ENCODE data around the gene TAOK1. TPM values are rescaled to one million over a fixed set of nuclear protein-coding genes. Genes with fewer than 3 reads are reported as not detected.
A peak's percentile ranks its signal among the peaks of the same experiment; 100 is the strongest.

Gene TAOK1
- total and polyA plus RNA-seq, 2 donors (not counting 1 experiment from before 2014, with no cell fraction given), result 9.8 to 80.7 TPM

GRCh38 chr17:29572691-29573557 is 182.8 kb downstream of the TAOK1 start:
- Histone ChIP-seq H3K79me2 (ENCODE audit: control insufficient read depth, insufficient read depth, low read length) (peaks cover 9% of the 10 kb centered on the region), H4K20me1 (ENCODE audit: control insufficient read depth, insufficient read depth, low read length, poor library complexity, severe bottlenecking) (peaks cover 37% of the 10 kb centered on the region), H3K9ac (ENCODE audit: low read length) (no peak overlapping the region), H3K4me3 (ENCODE audit: control extremely low read depth in 1 of 5, extremely low read depth in 1 of 5, insufficient read depth in 1 of 5, low read depth in 2 of 5, low read length in 4 of 5) (no peak overlapping the region), H3K4me2 (replicated peaks; ENCODE audit: low read depth, low read length, poor library complexity, severe bottlenecking) (peak overlapping the region; percentile 68), H3K27me3 (replicated peaks in 1 of 4; ENCODE audit: control extremely low read depth in 1 of 4, control insufficient read depth in 3 of 4, insufficient read depth in 4 of 4, low read length in 3 of 4) (no peaks in the 10 kb centered on the region), H3K27ac (ENCODE audit: low read length in 2 of 2) (no peak overlapping the region), H3K4me1 (ENCODE audit: control insufficient read depth in 2 of 2, insufficient read depth in 2 of 2, low read length in 2 of 2) (peaks cover 15 to 28% of the 10 kb centered on the region in 2 donors), H2AFZ (ENCODE audit: insufficient read depth, low read depth, low read length, poor library complexity, severe bottlenecking) (no peak overlapping the region), H3K9me3 (ENCODE audit: control extremely low read depth in 1 of 3, control insufficient read depth in 2 of 3, insufficient read depth in 1 of 3, low read length in 2 of 3) (no peaks in the 10 kb centered on the region), H3K36me3 (replicated peaks in 1 of 2; ENCODE audit: control extremely low read depth in 1 of 2, control insufficient read depth in 1 of 2, extremely low read depth in 1 of 2, insufficient read depth in 2 of 2, low read length in 1 of 2) (peaks cover 0 to 42% of the 10 kb centered on the region in 2 experiments)
- H3K27me3 Mint-ChIP-seq, result no peaks in the 10 kb centered on the region
- peak; percentile 81 for DNase-seq
- intact Hi-C loops (cut with micrococcal nuclease), result loop anchor here (1.0 kb wide), 1 partner anchor 203 kb away; no protein-coding TSS in a partner anchor
- H3K4me3 Mint-ChIP-seq, result no peak overlapping the region
- peak; percentile 34 for ATAC-seq (ENCODE audit: low read depth)
- POLR2A ChIA-PET, result interaction anchor here (0.5 to 1.0 kb wide), 4 partner anchors 9 to 188 kb away, joined by 3 to 6 read pairs (median 4); no protein-coding TSS in a partner anchor
- H3K4me1 Mint-ChIP-seq, result peaks cover 26% of the 10 kb centered on the region
- H3K27ac Mint-ChIP-seq, result no peak overlapping the region
- H3K9me3 Mint-ChIP-seq (ENCODE audit: insufficient read depth), result no peaks in the 10 kb centered on the region
- CTCF ChIA-PET, result interaction anchor here (0.6 to 24.3 kb wide), 18 partner anchors 12 to 532 kb away, joined by 3 to 336 read pairs (median 4); partner anchors contain the start of gene ANKRD13B
- 58% methylated on average over 37 of the region's 62 CpGs for WGBS (ENCODE audit: insufficient coverage)
- peak; percentile 76 for TF ChIP-seq CTCF (IDR thresholded peaks at IDR 0.05)
- TF ChIP-seq EZH2 (IDR thresholded peaks at IDR 0.05; ENCODE audit: borderline replicate concordance, insufficient read depth, low read depth, low read length, poor library complexity, severe bottlenecking), result no peak

GRCh38 chr17:29573558-29573869 is 183.4 kb downstream of the TAOK1 start:
- no peaks in the 10 kb centered on the region for H3K27me3 Mint-ChIP-seq
- no peak overlapping the region for H3K27ac ChIP-seq (ENCODE audit: low read length in 2 of 2)
- no peak overlapping the region for H3K4me3 ChIP-seq (ENCODE audit: control extremely low read depth in 1 of 5, extremely low read depth in 1 of 5, insufficient read depth in 1 of 5, low read depth in 2 of 5, low read length in 4 of 5)
- peaks cover 15 to 28% of the 10 kb centered on the region in 2 donors for H3K4me1 ChIP-seq (ENCODE audit: control insufficient read depth in 2 of 2, insufficient read depth in 2 of 2, low read length in 2 of 2)
- H3K4me2 ChIP-seq (replicated peaks; ENCODE audit: low read depth, low read length, poor library complexity, severe bottlenecking), result no peak overlapping the region
- no peak for ATAC-seq (ENCODE audit: low read depth)
- no peak for TF ChIP-seq EZH2 (IDR thresholded peaks at IDR 0.05; ENCODE audit: borderline replicate concordance, insufficient read depth, low read depth, low read length, poor library complexity, severe bottlenecking)
- TF ChIP-seq CTCF (IDR thresholded peaks at IDR 0.05), result no peak
- no peaks in the 10 kb centered on the region for H3K9me3 Mint-ChIP-seq (ENCODE audit: insufficient read depth)
- H3K4me1 Mint-ChIP-seq, result peaks cover 26% of the 10 kb centered on the region
- H3K9ac ChIP-seq (ENCODE audit: low read length), result no peak overlapping the region
- no peak for DNase-seq
- H3K4me3 Mint-ChIP-seq, result no peak overlapping the region
- no peaks in the 10 kb centered on the region for H3K27me3 ChIP-seq (replicated peaks in 1 of 4; ENCODE audit: control extremely low read depth in 1 of 4, control insufficient read depth in 3 of 4, insufficient read depth in 4 of 4, low read length in 3 of 4)
- H3K36me3 ChIP-seq (replicated peaks in 1 of 2; ENCODE audit: control extremely low read depth in 1 of 2, control insufficient read depth in 1 of 2, extremely low read depth in 1 of 2, insufficient read depth in 2 of 2, low read length in 1 of 2), result peaks cover 0 to 48% of the 10 kb centered on the region in 2 experiments
- peaks cover 10% of the 10 kb centered on the region for H3K79me2 ChIP-seq (ENCODE audit: control insufficient read depth, insufficient read depth, low read length)
- no peak overlapping the region for H3K27ac Mint-ChIP-seq
- peaks cover 37% of the 10 kb centered on the region for H4K20me1 ChIP-seq (ENCODE audit: control insufficient read depth, insufficient read depth, low read length, poor library complexity, severe bottlenecking)
- WGBS (ENCODE audit: insufficient coverage), result 83% methylated on average over 1 of the region's 6 CpGs
- no peaks in the 10 kb centered on the region for H3K9me3 ChIP-seq (ENCODE audit: control extremely low read depth in 1 of 3, control insufficient read depth in 2 of 3, insufficient read depth in 1 of 3, low read length in 2 of 3)
- ChIA-PET POLR2A (interaction anchor here (0.7 to 1.0 kb wide), 2 partner anchors 44 to 305 kb away, joined by 4 to 6 read pairs; no protein-coding TSS in a partner anchor), CTCF (interaction anchor here (1.0 to 24.3 kb wide), 15 partner anchors 11 to 531 kb away, joined by 3 to 336 read pairs (median 5); partner anchors contain the start of gene ANKRD13B)
- no peak overlapping the region for H2AFZ ChIP-seq (ENCODE audit: insufficient read depth, low read depth, low read length, poor library complexity, severe bottlenecking)
- intact Hi-C loops (cut with micrococcal nuclease), result loop anchor here (1.0 kb wide), 1 partner anchor 203 kb away; no protein-coding TSS in a partner anchor

Measured in B cell (primary cell).